ENCODE measurements around the gene KIF22.

Gene KIF22

GRCh38 chr16:29818082-29818481 is 27.5 kb downstream of the KIF22 start:
- TF ChIP-seq CTCF (IDR thresholded peaks at IDR 0.05; ENCODE audit: low read depth, low read length, missing control alignments), result no peak
- H3K27me3 ChIP-seq (replicated peaks), result no peaks in the 10 kb centered on the region
- in situ Hi-C loops (cut with HindIII; ENCODE audit: low pct_ligation_motif_present, low sequenced_read_pairs), result no loop called here
- DNase-seq, result no peak
- H3K4me3 ChIP-seq (ENCODE audit: low read depth, low read length), result no peak overlapping the region
- no peak overlapping the region for H3K27ac ChIP-seq
- H3K36me3 ChIP-seq (replicated peaks), result no peaks in the 10 kb centered on the region

GRCh38 chr16:29819506-29819905 is 29.0 kb downstream of the KIF22 start:
- no peaks in the 10 kb centered on the region for H3K36me3 ChIP-seq (replicated peaks)
- in situ Hi-C loops (cut with HindIII; ENCODE audit: low pct_ligation_motif_present, low sequenced_read_pairs), result no loop called here
- H3K4me3 ChIP-seq (ENCODE audit: low read depth, low read length), result no peak overlapping the region
- no peak overlapping the region for H3K27ac ChIP-seq
- peak; percentile 34 for TF ChIP-seq CTCF (IDR thresholded peaks at IDR 0.05; ENCODE audit: low read depth, low read length, missing control alignments)
- H3K27me3 ChIP-seq (replicated peaks), result no peaks in the 10 kb centered on the region
- DNase-seq, result no peak

- Histone ChIP-seq H3K27ac (peak within 1 kb of the TSS; percentile 68), H3K4me3 (ENCODE audit: low read depth, low read length) (peak within 1 kb of the TSS; percentile 81), H3K36me3 (replicated peaks) (no peaks in the 10 kb centered on the region), H3K27me3 (replicated peaks) (no peaks in the 10 kb centered on the region)
- in situ Hi-C loops (cut with HindIII; ENCODE audit: low pct_ligation_motif_present, low sequenced_read_pairs), result no loop called here
- DNase-seq, result peak; percentile 32
- no peak for TF ChIP-seq CTCF (IDR thresholded peaks at IDR 0.05; ENCODE audit: low read depth, low read length, missing control alignments)
Observed at GRCh38 chr16:29820271-29820701, 29.7 kb downstream of the KIF22 start, which contains the start of gene MVP. TSS of gene MVP (plus strand) at chr16:29820462. CDS start at chr16:29830550, 10,088 bp downstream.

GRCh38 chr16:29820730-29821642 is 30.4 kb downstream of the KIF22 start:
- DNase-seq, result no peak
- H3K27me3 ChIP-seq (replicated peaks), result no peaks in the 10 kb centered on the region
- in situ Hi-C loops (cut with HindIII; ENCODE audit: low pct_ligation_motif_present, low sequenced_read_pairs), result no loop called here

GRCh38 chr16:29821643-29822115 is 31.1 kb downstream of the KIF22 start:
- DNase-seq, result peak; percentile 65
- Histone ChIP-seq H3K27me3 (replicated peaks) (no peaks in the 10 kb centered on the region), H3K36me3 (replicated peaks) (peaks cover 2% of the 10 kb centered on the region), H3K27ac (peak overlapping the region; percentile 68), H3K4me3 (ENCODE audit: low read depth, low read length) (peak overlapping the region; percentile 81)
- TF ChIP-seq CTCF (IDR thresholded peaks at IDR 0.05; ENCODE audit: low read depth, low read length, missing control alignments), result no peak
- in situ Hi-C loops (cut with HindIII; ENCODE audit: low pct_ligation_motif_present, low sequenced_read_pairs), result no loop called here

More at GRCh38 chr16:29820730-29821642, 30.4 kb downstream of the KIF22 start:
- Histone ChIP-seq H3K4me3 (ENCODE audit: low read depth, low read length) (peak overlapping the region; percentile 81), H3K36me3 (replicated peaks) (no peaks in the 10 kb centered on the region), H3K27ac (peak overlapping the region; percentile 68)
- TF ChIP-seq CTCF (IDR thresholded peaks at IDR 0.05; ENCODE audit: low read depth, low read length, missing control alignments), result no peak

Measured in brain microvascular endothelial cell (primary cell).